K562 (cell line): ENCODE data around the gene TSHB. TPM values are rescaled to one million over a fixed set of nuclear protein-coding genes. Genes with fewer than 3 reads are reported as not detected.

Experiments used
- ATAC-seq: fragments of 200-7000 bp; cut with Tn5 transposase; 3 replicates; pipeline ENCODE4 v1.9.1; 2020; ENCODE audit warnings: moderate library complexity
- BruUV-seq: library from RNA; stranded (reverse); fragments of 400-500 nt; replicated peaks from 2 replicates; lab custom pipeline; 2021; lab: Mats Ljungman, UMichigan
- CTCF ChIA-PET: fragments of 300-600 bp; formaldehyde crosslinking; extraction: SDS; loops from one replicate; lab custom pipeline; 2021; ENCODE audit warnings: low intra/inter-chr PET ratio; lab: Yijun Ruan, JAX
- POLR2A ChIA-PET: fragments of 300-600, 350-650 bp; sonication (Branson Sonifier 250); formaldehyde crosslinking; extraction: SDS; loops from one replicate; lab custom pipeline; 2021; ENCODE audit warnings: antibody characterized with exemption, inconsistent platforms; lab: Yijun Ruan, JAX
- DNase-seq, 4 experiments: peaks; one replicate each; pipeline versions ENCODE4 v3.0.0 to v3.0.0-alpha.2; 2011 to 2018; ENCODE audit warnings: low spot score in 3 of 4, mixed read lengths in 3 of 4; ENCODE audit errors: extremely low read depth in 1 of 4
- FAIRE-seq: peaks from 2 replicates; lab custom pipeline; 2011; peaks lifted over from hg19 to GRCh38; lab: Jason Lieb, UNC
- H2AFZ ChIP-seq: 2 replicates; pipeline ENCODE4 v1.6.0; 2011; ENCODE audit warnings: low read depth, low read length, control low read depth, inconsistent platforms
- H3K27ac ChIP-seq: fragments of 200-600 bp; 3 replicates; pipeline ENCODE4 v1.8.0; 2011; ENCODE audit warnings: low read depth, mild to moderate bottlenecking, control low read depth, inconsistent platforms, low read length, moderate library complexity, mixed read lengths; ENCODE audit errors: extremely low read depth
- H3K27me3 ChIP-seq, 2 experiments: fragments of 300-600 bp in 1 of 2; 2 replicates in 1 of 2; 3 replicates in 1 of 2; pipeline versions ENCODE4 v1.6.0 to v1.8.0; 2011; ENCODE audit warnings: inconsistent platforms in 2 of 2, low read length in 2 of 2, mild to moderate bottlenecking in 1 of 2, mixed read lengths in 1 of 2, moderate library complexity in 1 of 2; ENCODE audit not compliant: control insufficient read depth in 2 of 2, insufficient read depth in 2 of 2
- H3K36me3 ChIP-seq: fragments of 300-600 bp; 3 replicates; pipeline ENCODE4 v1.8.0; 2011; ENCODE audit warnings: mild to moderate bottlenecking, low read length, inconsistent platforms; ENCODE audit not compliant: control insufficient read depth, insufficient read depth
- H3K4me1 ChIP-seq, 2 experiments: fragments of 200-600 bp in 1 of 2; replicated peaks in 1 of 2; 2 replicates in 1 of 2; 3 replicates in 1 of 2; pipeline versions ENCODE4 v1.5.1 to v1.8.0; 2011; ENCODE audit warnings: inconsistent platforms in 2 of 2, low read length in 2 of 2, mild to moderate bottlenecking in 1 of 2, mixed read lengths in 1 of 2, moderate library complexity in 1 of 2; ENCODE audit not compliant: control insufficient read depth in 2 of 2, insufficient read depth in 2 of 2
- H3K4me2 ChIP-seq: 2 replicates; pipeline ENCODE4 v1.6.1; 2011; ENCODE audit warnings: low read length, control low read depth, inconsistent platforms, mixed read lengths; ENCODE audit not compliant: insufficient read depth
- H3K4me3 ChIP-seq: fragments of 200-600 bp; sonication (generic), shearing (Covaris generic); 2 replicates; pipeline ENCODE4 v1.5.1; 2016; ENCODE audit warnings: control low read depth, inconsistent platforms
- H3K79me2 ChIP-seq: fragments of 200-600 bp; 3 replicates; pipeline ENCODE4 v1.8.0; 2011; ENCODE audit warnings: low read length, inconsistent platforms; ENCODE audit not compliant: control insufficient read depth, insufficient read depth
- H3K9ac ChIP-seq, 2 experiments: 2 replicates each; pipeline versions ENCODE4 v1.6.0 to v1.6.1; 2011; ENCODE audit warnings: low read depth in 2 of 2, low read length in 2 of 2, control low read depth in 1 of 2, inconsistent platforms in 1 of 2, mild to moderate bottlenecking in 1 of 2, mixed read lengths in 1 of 2; ENCODE audit not compliant: insufficient read depth in 1 of 2
- H3K9me1 ChIP-seq: one replicate; pipeline ENCODE4 v1.6.0; 2011; ENCODE audit warnings: inconsistent platforms, mild to moderate bottlenecking, low read length, moderate library complexity; ENCODE audit not compliant: control insufficient read depth, insufficient read depth
- H3K9me3 ChIP-seq: replicated peaks from 2 replicates; pipeline ENCODE4 v1.5.1; 2011; ENCODE audit warnings: low read depth, low read length, inconsistent platforms; ENCODE audit not compliant: control insufficient read depth, insufficient read depth
- H4K20me1 ChIP-seq: replicated peaks from 2 replicates; pipeline ENCODE4 v1.6.1; 2011; ENCODE audit warnings: low read length, inconsistent platforms, mixed read lengths; ENCODE audit not compliant: control insufficient read depth, insufficient read depth
- CBFA2T3 ChIP-seq: fragments of 450-650 bp; IDR thresholded peaks from 2 replicates; pipeline ENCODE4 v1.6.1; 2017
- CREM ChIP-seq: IDR thresholded peaks from 2 replicates; pipeline ENCODE4 v1.6.1; 2014; ENCODE audit warnings: antibody characterized with exemption, low read depth
- DMBX1 ChIP-seq: fragments of 250-450 bp; sonication (Bioruptor Pico); IDR thresholded peaks from 2 replicates; pipeline ENCODE4 v1.8.0; 2022; ENCODE audit warnings: inconsistent platforms, mild to moderate bottlenecking, moderate library complexity, borderline replicate concordance
- HDGF ChIP-seq: fragments of 450-650 bp; IDR thresholded peaks from 2 replicates; pipeline ENCODE4 v1.6.1; 2016
- NCOR1 ChIP-seq: fragments of 450-650 bp; IDR thresholded peaks from 2 replicates; pipeline ENCODE4 v1.6.1; 2016; ENCODE audit warnings: mild to moderate bottlenecking, moderate library complexity
- OTX1 ChIP-seq: fragments of 450-650 bp; formaldehyde crosslinking; IDR thresholded peaks from 2 replicates; pipeline ENCODE4 v1.4.0; 2022; ENCODE audit warnings: mild to moderate bottlenecking
- SOX6 ChIP-seq: fragments of 450-650 bp; IDR thresholded peaks from 2 replicates; pipeline ENCODE4 v1.6.1; 2014; ENCODE audit warnings: mild to moderate bottlenecking
- SREBF2 ChIP-seq: sonication (generic); formaldehyde crosslinking; IDR thresholded peaks from 2 replicates; pipeline ENCODE4 v1.4.0; 2020; ENCODE audit warnings: mild to moderate bottlenecking, missing genetic modification reagents
- SRF ChIP-seq, 2 experiments: fragments of 250-450, 450-650 bp in 1 of 2; sonication (Bioruptor Pico) in 1 of 2; sonication (generic) in 1 of 2; formaldehyde crosslinking; IDR thresholded peaks; 2 replicates each; pipeline versions ENCODE4 v1.5.0 to v1.5.1; 2020 to 2022; ENCODE audit warnings: mild to moderate bottlenecking in 1 of 2, missing genetic modification reagents in 1 of 2
- ZNF639 ChIP-seq, 2 experiments: fragments of 200-800 bp in 1 of 2; sonication (Bioruptor generic) in 1 of 2; sonication (generic) in 1 of 2; formaldehyde crosslinking in 1 of 2; IDR thresholded peaks in 1 of 2; conservative IDR thresholded peaks in 1 of 2; 2 replicates each; pipeline versions ENCODE4 v1.5.0 to v1.6.1; 2016 to 2020; ENCODE audit warnings: missing compliant biosample characterization in 1 of 2, missing genetic modification characterization in 1 of 2, missing genetic modification reagents in 1 of 2
- ZNF76 ChIP-seq: fragments of 250-450 bp; sonication (Bioruptor Pico); IDR thresholded peaks from 2 replicates; pipeline ENCODE4 v1.4.0; 2020; ENCODE audit warnings: mild to moderate bottlenecking, moderate library complexity, borderline replicate concordance
- WGBS: fragments of 100-300 bp; shearing (Covaris generic); methylation state at CpG from one replicate; pipeline ENCODE4 v1.1.6; 2016; ENCODE audit warnings: low coverage, mixed read lengths; ENCODE audit not compliant: insufficient coverage; ENCODE audit errors: missing lambda C conversion rate; 5-methylcytosine and 5-hydroxymethylcytosine counted together
- in situ Hi-C: fragments of 300-500 bp; cut with MboI; formaldehyde crosslinking; loops from 4 replicates; pipeline ENCODE4 v1.15.0; 2018; ENCODE audit warnings: inconsistent platforms, mixed read lengths
- intact Hi-C: fragments of 100-400 bp; cut with micrococcal nuclease; formaldehyde crosslinking; loops from 2 replicates; pipeline ENCODE4 v1.14.2; 2022
- polyA plus RNA-seq, 8 experiments: library from polyadenylated mRNA; depleted of rRNA in 4 of 8; stranded (reverse) in 5 of 8; unstranded in 3 of 8; fragments of >200 nt; fragmentation: Nextera tagmentation in 2 of 8; fragmentation: Illumina TruSeq in 1 of 8; extraction: Ambion mirVana in 2 of 8; extraction: Trizol in 1 of 8; gene quantifications; 2 replicates each; pipeline versions ENCODE4 v1.2.1 to v1.2.3, GENCODE V29; 2011 to 2014; ENCODE audit warnings: inconsistent platforms in 1 of 8, missing spikeins in 1 of 8
- total RNA-seq, 7 experiments: library from RNA; depleted of rRNA in 6 of 7; stranded (reverse); fragments of >200 nt in 6 of 7; fragmentation: Illumina TruSeq in 2 of 7; extraction: Trizol in 2 of 7; gene quantifications; 2 replicates each; pipeline versions ENCODE4 v1.2.1 to v1.2.3, GENCODE V29; 2011 to 2021; ENCODE audit warnings: low replicate concordance in 1 of 7

The TSHB gene
- total and polyA plus RNA-seq, 9 of the 15 experiments (the other 6 are each of a cell fraction or from before 2014, with no cell fraction given): not detected

GRCh38 chr1:115035652-115036051, 6.0 kb downstream of the TSHB start (continued):
- TF ChIP-seq DMBX1 (CRISPR knock-in tag) (no peak), OTX1 (no peak), ZNF76 (no peak), HDGF (no peak)

- TF ChIP-seq SREBF2 (CRISPR knock-in tag) (no peak), SOX6 (peak; percentile 34; the same call in 1 of the 2 replicates), CREM (no peak), CBFA2T3 (0 out of 2 replicates have a peak, but pooled peaks have one; percentile 14), SRF (CRISPR knock-in tag; IDR thresholded peaks at IDR 0.05) (peak in 1 of 2 experiments; percentile 47; a peak in 1 of 4 replicates), NCOR1 (no peak), ZNF639 (CRISPR knock-in tag; conservative IDR thresholded peaks at IDR 0.05 in 1 of 2, IDR thresholded peaks at IDR 0.05 in 1 of 2) (no peak)
- WGBS: 1% methylated on average over 4 of the region's 4 CpGs
- no TSS peak for BruUV-seq
- Histone ChIP-seq H3K27me3 (no peaks in the 10 kb centered on the region), H4K20me1 (no peaks in the 10 kb centered on the region), H3K4me3 (no peak overlapping the region), H3K27ac (no peak overlapping the region), H3K9me3 (no peaks in the 10 kb centered on the region), H3K9me1 (no peaks in the 10 kb centered on the region), H3K36me3 (no peaks in the 10 kb centered on the region), H3K4me1 (no peaks in the 10 kb centered on the region), H2AFZ (no peak overlapping the region), H3K4me2 (no peak overlapping the region), H3K79me2 (no peaks in the 10 kb centered on the region), H3K9ac (no peak overlapping the region)
- DNase-seq (peak in 2 of 4 experiments; percentile 10 to 14), FAIRE-seq (peak; percentile 15), ATAC-seq (no peak; the same call in 2 of the 3 replicates)
- in situ Hi-C loops (no loop called here), intact Hi-C loops (no loop called here)
- POLR2A ChIA-PET: no interaction called here
- CTCF ChIA-PET: no interaction called here
These were observed 7.3 kb downstream of the TSHB start for GRCh38 chr1:115036814-115037507.
